Natural killer cell (primary cell): ENCODE measurements around the gene SWSAP1. TPM values are rescaled to one million over a fixed set of nuclear protein-coding genes. Genes with fewer than 3 reads are reported as not detected.
A peak's percentile ranks its signal among the peaks of the same experiment; 100 is the strongest.

ENCODE experiments used
- ATAC-seq, 3 donors: fragments of 150-1000 bp in 2 of 3; fragments of 200-7000 bp in 1 of 3; cut with Tn5 transposase; 1 replicate in 1 of 3; 2 replicates in 2 of 3; pipeline ENCODE4 v1.10.0; 2021; ENCODE audit warnings: mild to moderate bottlenecking in 2 of 3, moderate library complexity in 2 of 3
- DNase-seq, 2 donors: peaks; one replicate each; pipeline versions ENCODE4 v3.0.0 to v3.0.0-alpha.2; 2013 to 2021; ENCODE audit warnings: mixed read lengths in 1 of 2
- H3K27ac ChIP-seq: one replicate; pipeline ENCODE4 v1.5.1; 2013; ENCODE audit warnings: mild to moderate bottlenecking, low read length
- H3K27me3 ChIP-seq: one replicate; pipeline ENCODE4 v1.6.1; 2013; ENCODE audit warnings: low read length; ENCODE audit not compliant: control insufficient read depth, insufficient read depth
- H3K36me3 ChIP-seq: one replicate; pipeline ENCODE4 v1.6.1; 2013; ENCODE audit warnings: low read length; ENCODE audit not compliant: control insufficient read depth, insufficient read depth
- H3K4me1 ChIP-seq: one replicate; pipeline ENCODE4 v1.6.1; 2013; ENCODE audit warnings: low read length; ENCODE audit not compliant: control insufficient read depth, insufficient read depth
- H3K4me3 ChIP-seq: one replicate; pipeline ENCODE4 v1.5.1; 2013; ENCODE audit warnings: low read length
- H3K9me3 ChIP-seq: one replicate; pipeline ENCODE4 v1.6.1; 2013; ENCODE audit warnings: low read length; ENCODE audit not compliant: control insufficient read depth, insufficient read depth
- H3K27ac Mint-ChIP-seq, 2 donors: one replicate each; pipeline ENCODE4 v1.8.0; 2022; ENCODE audit warnings: mild to moderate bottlenecking in 2 of 2, mixed read lengths in 2 of 2, moderate library complexity in 1 of 2
- H3K27me3 Mint-ChIP-seq, 2 donors: one replicate each; pipeline ENCODE4 v1.8.0; 2022; ENCODE audit warnings: low read depth in 2 of 2, mixed read lengths in 2 of 2
- H3K36me3 Mint-ChIP-seq: one replicate; pipeline ENCODE4 v1.8.0; 2022; ENCODE audit warnings: mixed read lengths
- H3K4me1 Mint-ChIP-seq, 2 donors: one replicate each; pipeline ENCODE4 v1.8.0; 2022; ENCODE audit warnings: mixed read lengths in 2 of 2
- H3K4me3 Mint-ChIP-seq: one replicate; pipeline ENCODE4 v1.8.0; 2022; ENCODE audit warnings: mild to moderate bottlenecking, moderate library complexity, mixed read lengths
- H3K9me3 Mint-ChIP-seq, 2 donors: one replicate each; pipeline ENCODE4 v1.8.0; 2022; ENCODE audit warnings: mixed read lengths in 2 of 2
- WGBS: methylation state at CpG from one replicate; pipeline ENCODE4 v1.1.7; 2013; ENCODE audit warnings: missing lambda C conversion rate; ENCODE audit not compliant: insufficient coverage; 5-methylcytosine and 5-hydroxymethylcytosine counted together
- intact Hi-C: fragments of 100-400 bp; cut with micrococcal nuclease; formaldehyde crosslinking; loops from one replicate; pipeline ENCODE4 v1.14.2; 2022
- total RNA-seq, 4 donors: library from RNA; stranded (reverse); fragments of 120-200 nt in 1 of 4; gene quantifications; one replicate each; pipeline versions ENCODE4 v1.2.3 to v1.2.4, GENCODE V29; 2013 to 2022
- TF ChIP-seq, protein P1 (sequence below): fragments of 200-600 bp; IDR thresholded peaks from one replicate; pipeline ENCODE4 v1.8.0; 2022; ENCODE audit warnings: antibody characterized with exemption

The SWSAP1 gene
- total RNA-seq, 3 donors from 2014 or later (not counting 1 experiment from before 2014, with no cell fraction given): 2.1 to 2.9 (median 2.8) TPM

DNA sequence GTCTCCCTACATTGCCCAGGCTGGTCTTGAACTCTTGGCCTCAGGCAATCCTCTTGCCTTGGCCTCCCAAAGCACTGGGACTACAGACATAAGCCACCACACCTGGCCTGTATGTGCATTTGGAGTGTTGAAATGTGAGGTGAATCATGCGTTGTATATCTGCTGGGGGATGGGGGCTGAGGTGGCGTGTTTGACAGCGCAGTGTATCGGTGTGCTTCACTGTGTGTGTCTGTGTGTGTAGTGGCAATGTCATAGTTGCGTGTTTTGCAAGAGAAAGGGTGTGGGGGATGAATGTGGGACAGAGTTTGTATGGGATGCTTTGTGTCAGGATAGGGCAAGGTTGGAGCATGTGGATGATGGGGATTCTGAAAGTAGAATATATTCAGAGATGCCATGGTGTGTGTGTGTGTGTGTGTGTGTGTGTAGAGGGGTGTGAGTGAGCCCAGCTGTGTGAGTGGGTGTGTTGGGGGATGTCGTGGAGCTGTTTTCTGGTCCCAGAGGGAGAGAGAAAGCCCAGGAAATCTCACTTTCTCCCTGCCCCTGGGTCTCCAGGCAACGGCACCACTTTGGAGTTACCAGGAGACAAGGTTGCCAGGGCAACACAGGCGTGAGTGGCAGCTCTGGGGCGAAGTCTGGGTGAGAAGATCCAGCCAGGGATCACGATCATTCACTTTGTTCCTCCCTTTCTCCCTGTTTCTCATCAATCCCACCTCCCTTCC lies 1.1 kb upstream of the SWSAP1 start:
- Histone ChIP-seq H3K9me3 (no peaks in the 10 kb centered on the region), H3K36me3 (no peaks in the 10 kb centered on the region), H3K27me3 (no peaks in the 10 kb centered on the region), H3K4me1 (peaks cover 31% of the 10 kb centered on the region), H3K4me3 (no peak overlapping the region), H3K27ac (no peak overlapping the region)
- DNase-seq (no peak), ATAC-seq (no peak)
- peaks cover 6% of the 10 kb centered on the region in 2 donors for H3K4me1 Mint-ChIP-seq
- no peak overlapping the region for H3K4me3 Mint-ChIP-seq
- no peaks in the 10 kb centered on the region for H3K36me3 Mint-ChIP-seq
- H3K9me3 Mint-ChIP-seq: no peaks in the 10 kb centered on the region
- no peak overlapping the region for H3K27ac Mint-ChIP-seq
- intact Hi-C loops: loop anchor here (10.0 kb wide), 1 partner anchor 131 kb away; the partner anchor contains the start of gene ZNF653
- TF ChIP-seq, protein P1, sequence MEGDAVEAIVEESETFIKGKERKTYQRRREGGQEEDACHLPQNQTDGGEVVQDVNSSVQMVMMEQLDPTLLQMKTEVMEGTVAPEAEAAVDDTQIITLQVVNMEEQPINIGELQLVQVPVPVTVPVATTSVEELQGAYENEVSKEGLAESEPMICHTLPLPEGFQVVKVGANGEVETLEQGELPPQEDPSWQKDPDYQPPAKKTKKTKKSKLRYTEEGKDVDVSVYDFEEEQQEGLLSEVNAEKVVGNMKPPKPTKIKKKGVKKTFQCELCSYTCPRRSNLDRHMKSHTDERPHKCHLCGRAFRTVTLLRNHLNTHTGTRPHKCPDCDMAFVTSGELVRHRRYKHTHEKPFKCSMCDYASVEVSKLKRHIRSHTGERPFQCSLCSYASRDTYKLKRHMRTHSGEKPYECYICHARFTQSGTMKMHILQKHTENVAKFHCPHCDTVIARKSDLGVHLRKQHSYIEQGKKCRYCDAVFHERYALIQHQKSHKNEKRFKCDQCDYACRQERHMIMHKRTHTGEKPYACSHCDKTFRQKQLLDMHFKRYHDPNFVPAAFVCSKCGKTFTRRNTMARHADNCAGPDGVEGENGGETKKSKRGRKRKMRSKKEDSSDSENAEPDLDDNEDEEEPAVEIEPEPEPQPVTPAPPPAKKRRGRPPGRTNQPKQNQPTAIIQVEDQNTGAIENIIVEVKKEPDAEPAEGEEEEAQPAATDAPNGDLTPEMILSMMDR: no peak
- H3K27me3 Mint-ChIP-seq: no peaks in the 10 kb centered on the region
- WGBS: 60% methylated on average over 10 of the region's 10 CpGs

DNA sequence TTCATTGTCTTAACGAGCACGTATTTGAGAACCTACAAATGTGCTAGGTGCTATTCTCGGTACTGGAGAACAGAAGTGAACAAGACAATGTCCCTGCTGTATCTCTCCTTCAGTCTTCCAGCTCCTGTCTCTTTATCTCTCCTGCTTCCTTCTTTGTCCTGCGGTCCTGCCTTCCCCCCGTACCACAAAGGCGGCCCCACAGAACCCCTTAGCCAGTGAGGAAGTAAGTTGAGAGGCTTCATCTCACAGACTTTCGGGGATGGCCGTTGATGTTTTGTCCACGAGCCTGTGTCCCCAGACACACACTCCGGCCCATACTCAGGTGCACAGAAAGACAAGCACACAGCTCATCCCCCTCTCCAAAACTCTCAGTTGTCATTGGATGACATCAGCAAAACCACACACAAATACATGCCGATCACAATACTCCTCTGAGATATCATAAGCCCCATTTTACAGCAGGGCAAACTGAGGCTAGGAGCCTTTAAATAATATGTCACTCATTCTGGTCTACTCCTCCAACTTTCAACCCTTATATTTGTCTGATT lies 507 bp upstream of the SWSAP1 start:
- Mint-ChIP-seq H3K27ac (no peak overlapping the region), H3K36me3 (no peaks in the 10 kb centered on the region), H3K4me3 (no peak overlapping the region), H3K27me3 (no peaks in the 10 kb centered on the region), H3K4me1 (peaks cover 6% of the 10 kb centered on the region in 2 donors), H3K9me3 (no peaks in the 10 kb centered on the region)
- Histone ChIP-seq H3K9me3 (no peaks in the 10 kb centered on the region), H3K27me3 (no peaks in the 10 kb centered on the region), H3K27ac (peak overlapping the region; percentile 94), H3K36me3 (no peaks in the 10 kb centered on the region), H3K4me3 (peak overlapping the region; percentile 84), H3K4me1 (peaks cover 31% of the 10 kb centered on the region)
- 9% methylated on average over 11 of the region's 11 CpGs for WGBS
- TF ChIP-seq, protein P1: no peak
- ATAC-seq (no peak), DNase-seq (no peak)
- intact Hi-C loops: loop anchor here (2.0 to 10.0 kb wide), 3 partner anchors 19 to 131 kb away; partner anchors contain the start of genes ODAD3, PLPPR2, PRKCSH and ZNF653

DNA sequence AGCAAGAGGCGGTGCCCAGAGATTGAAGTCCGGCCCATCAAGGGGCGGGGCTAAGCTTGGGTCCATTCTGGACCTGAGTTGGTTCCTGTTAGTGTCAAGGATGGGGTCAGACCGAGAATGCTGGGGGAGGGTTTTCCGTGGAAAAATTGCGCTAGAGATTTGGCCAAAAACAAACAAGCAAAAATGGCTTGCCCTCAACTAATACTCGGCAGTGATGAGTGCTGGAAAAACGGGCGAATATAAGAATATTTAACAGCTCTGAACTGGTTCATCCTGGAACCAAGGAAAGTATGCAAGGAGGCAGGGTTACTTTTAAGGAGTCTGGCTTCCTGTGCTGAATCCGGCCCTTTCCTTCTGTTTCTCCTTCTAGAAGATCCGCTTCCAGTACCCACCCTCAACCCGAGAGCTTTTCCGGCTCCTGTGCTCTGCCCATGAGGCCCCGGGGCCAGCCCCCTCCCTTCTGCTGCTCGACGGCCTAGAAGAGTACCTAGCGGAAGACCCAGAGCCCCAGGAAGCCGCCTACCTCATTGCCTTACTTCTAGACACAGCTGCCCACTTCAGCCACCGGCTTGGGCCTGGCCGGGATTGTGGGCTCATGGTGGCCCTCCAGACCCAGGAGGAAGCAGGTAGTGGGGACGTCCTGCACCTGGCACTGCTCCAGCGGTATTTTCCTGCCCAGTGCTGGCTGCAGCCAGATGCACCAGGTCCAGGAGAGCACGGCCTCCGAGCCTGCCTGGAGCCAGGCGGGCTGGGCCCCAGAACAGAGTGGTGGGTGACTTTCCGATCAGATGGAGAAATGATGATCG lies 880 bp downstream of the SWSAP1 start:
- Histone ChIP-seq H3K4me3 (peak overlapping the region; percentile 84), H3K36me3 (no peaks in the 10 kb centered on the region), H3K27ac (peak overlapping the region; percentile 94), H3K9me3 (no peaks in the 10 kb centered on the region), H3K27me3 (no peaks in the 10 kb centered on the region), H3K4me1 (peaks cover 37% of the 10 kb centered on the region)
- Mint-ChIP-seq H3K4me3 (no peak overlapping the region), H3K4me1 (peaks cover 12% of the 10 kb centered on the region in 2 donors), H3K36me3 (no peaks in the 10 kb centered on the region), H3K9me3 (no peaks in the 10 kb centered on the region), H3K27ac (no peak overlapping the region), H3K27me3 (no peaks in the 10 kb centered on the region)
- TF ChIP-seq, protein P1: no peak
- DNase-seq (peak; percentile 59 to 87), ATAC-seq (peak; percentile 25 to 51 (median 30))
- 6% methylated on average over 27 of the region's 27 CpGs for WGBS
- intact Hi-C loops: loop anchor here (1.0 to 10.0 kb wide), 4 partner anchors 21 to 129 kb away; partner anchors contain the start of genes CCDC159, ODAD3, PLPPR2 and PRKCSH
